Astrocyte of the cerebellum (primary cell): ENCODE data around the gene CAMK4.
"Not testable (repeated sequence)": the region's sequence is repeated elsewhere in the genome, so short reads cannot be mapped to it uniquely, and the experiment has no call there.

Experiments
- DNase-seq: peaks from one replicate; pipeline ENCODE4 v3.0.0-alpha.2; 2011; ENCODE audit warnings: low read depth
- H3K4me3 ChIP-seq: 2 replicates; pipeline ENCODE4 v1.5.1; 2011; ENCODE audit warnings: mild to moderate bottlenecking, low read depth, low read length, moderate library complexity
- CTCF ChIP-seq: IDR thresholded peaks from 2 replicates; pipeline ENCODE4 v1.5.1; 2012; ENCODE audit warnings: low read length, low read depth, moderate library complexity, mild to moderate bottlenecking; ENCODE audit errors: missing control alignments
- in situ Hi-C: cut with HindIII; loops from 2 replicates; pipeline ENCODE4 v1.10.0; 2017; ENCODE audit warnings: low sequenced_read_pairs

Gene CAMK4

GRCh38 chr5:111349429-111349828 lies 125.2 kb downstream of the CAMK4 start:
- no peak for TF ChIP-seq CTCF
- DNase-seq: no peak
- in situ Hi-C loops: no loop called here
- no peak overlapping the region for H3K4me3 ChIP-seq

- no peak overlapping the region for H3K4me3 ChIP-seq
- in situ Hi-C loops: no loop called here
- DNase-seq: no peak
- TF ChIP-seq CTCF: no peak
Measured at GRCh38 chr5:111353035-111353434, 128.9 kb downstream of the CAMK4 start.

GRCh38 chr5:111358726-111359125 lies 134.5 kb downstream of the CAMK4 start:
- in situ Hi-C loops, DNase-seq, H3K4me3 ChIP-seq: not testable (repeated sequence)

- in situ Hi-C loops: loop anchor here (5.0 kb wide), 1 partner anchor 37 kb away; no protein-coding TSS in a partner anchor
- no peak for TF ChIP-seq CTCF
- no peak for DNase-seq
- no peak overlapping the region for H3K4me3 ChIP-seq
Measured at GRCh38 chr5:111360173-111360572, 136.0 kb downstream of the CAMK4 start.

GRCh38 chr5:111364992-111365391 lies 140.8 kb downstream of the CAMK4 start:
- peak; percentile 3 for DNase-seq
- in situ Hi-C loops: loop anchor here (5.0 kb wide), 1 partner anchor 32 kb away; no protein-coding TSS in a partner anchor
- H3K4me3 ChIP-seq: no peak overlapping the region
- no peak for TF ChIP-seq CTCF

- H3K4me3 ChIP-seq: no peak overlapping the region
- DNase-seq: no peak
- in situ Hi-C loops: no loop called here
- no peak for TF ChIP-seq CTCF
Measured at GRCh38 chr5:111366388-111366787, 142.2 kb downstream of the CAMK4 start.

GRCh38 chr5:111367115-111367514 lies 142.9 kb downstream of the CAMK4 start:
- TF ChIP-seq CTCF: no peak
- in situ Hi-C loops: no loop called here
- no peak overlapping the region for H3K4me3 ChIP-seq
- DNase-seq: no peak
